Stimulated activated CD4-positive, alpha-beta T cell treated with anti-CD3 and anti-CD28 coated beads, Interleukin-2, amount 100 ng/mL, for 48 hours (primary cell): ENCODE results near the gene KLF6.

Experiments
- DNase-seq, 2 donors: peaks; one replicate each; pipeline ENCODE4 v3.0.0-alpha.2; 2020

KLF6 gene

DNA sequence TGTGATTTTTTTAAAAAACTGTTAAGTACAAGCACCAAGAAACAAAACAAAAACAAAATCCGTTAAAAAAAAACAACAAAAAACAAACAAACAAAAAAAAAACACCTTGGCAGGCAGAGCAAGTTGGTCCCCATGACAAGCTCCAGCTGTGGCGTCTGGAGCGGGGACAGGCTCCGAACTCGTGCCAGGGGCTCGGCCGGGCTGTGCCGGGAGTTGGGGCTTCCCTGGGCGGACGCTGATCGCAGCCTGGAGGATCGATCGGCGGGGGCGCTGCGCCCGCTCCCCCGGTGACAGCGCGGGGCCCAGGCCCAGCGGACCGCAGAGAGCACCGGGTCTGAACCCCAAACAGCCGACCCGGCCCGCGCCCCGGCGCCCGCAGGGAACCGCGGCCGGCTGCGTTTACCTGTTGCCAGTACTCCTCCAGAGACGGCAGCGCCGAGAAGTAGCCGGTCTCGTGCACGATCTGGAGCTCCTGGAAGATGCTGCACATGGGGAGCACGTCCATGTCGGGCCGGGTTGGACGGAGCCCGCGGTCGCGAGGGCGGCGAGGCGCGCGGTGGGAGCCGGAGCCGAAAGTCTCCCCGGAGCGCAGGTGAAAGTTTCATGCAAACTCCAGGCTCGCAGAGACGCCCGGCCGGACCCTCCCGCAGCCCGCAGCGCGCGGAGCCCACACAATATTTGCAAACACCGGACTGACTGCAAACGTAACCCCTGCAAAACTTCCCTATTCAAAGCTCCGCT is at the start of gene KLF6:
KLF6 (minus strand) TSS at position 700 of the 741 bp plus-strand sequence; CDS start at position 505, 195 bp downstream.
- DNase-seq = peak in 1 of 2 donors; percentile 52

DNA sequence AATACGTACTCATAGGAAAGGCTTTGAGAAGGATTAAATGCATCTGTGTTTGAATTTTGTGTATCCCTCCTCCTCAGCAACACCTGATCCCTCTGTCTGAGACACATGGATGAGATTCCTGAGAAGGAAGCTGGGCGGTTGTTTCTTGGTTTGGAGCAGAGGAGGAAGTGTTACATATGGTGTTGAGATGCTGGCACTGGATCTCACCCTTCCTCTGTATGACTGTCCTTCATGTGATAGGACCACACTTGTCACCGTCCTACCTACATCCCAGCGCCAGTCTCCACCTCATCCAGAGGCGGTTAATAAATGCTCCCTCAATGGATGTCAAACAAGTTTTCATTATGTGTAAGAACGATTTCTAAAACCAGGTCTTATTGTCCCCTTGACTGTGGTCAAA is 49.4 kb upstream of the KLF6 start:
- DNase-seq = no peak

DNA sequence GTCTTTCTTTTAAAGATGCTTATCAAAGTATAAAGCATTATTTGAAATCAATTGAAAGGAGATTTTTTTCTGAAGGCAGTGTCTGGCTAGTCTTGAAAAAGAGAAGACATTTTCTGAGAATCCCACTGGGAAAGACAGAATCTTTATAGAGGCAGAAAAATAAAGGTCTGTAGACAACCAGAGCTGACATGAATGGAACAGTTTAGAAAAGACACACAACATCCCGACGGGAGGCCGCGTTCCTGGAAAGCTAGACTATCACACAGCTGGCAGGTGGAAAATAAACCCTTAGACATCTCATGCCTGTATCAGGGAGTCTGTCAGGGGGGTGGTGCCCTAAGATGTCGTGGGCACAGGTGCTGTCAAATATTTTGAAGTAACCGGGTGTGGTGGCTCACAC is 48.0 kb upstream of the KLF6 start:
- DNase-seq = no peak

DNA sequence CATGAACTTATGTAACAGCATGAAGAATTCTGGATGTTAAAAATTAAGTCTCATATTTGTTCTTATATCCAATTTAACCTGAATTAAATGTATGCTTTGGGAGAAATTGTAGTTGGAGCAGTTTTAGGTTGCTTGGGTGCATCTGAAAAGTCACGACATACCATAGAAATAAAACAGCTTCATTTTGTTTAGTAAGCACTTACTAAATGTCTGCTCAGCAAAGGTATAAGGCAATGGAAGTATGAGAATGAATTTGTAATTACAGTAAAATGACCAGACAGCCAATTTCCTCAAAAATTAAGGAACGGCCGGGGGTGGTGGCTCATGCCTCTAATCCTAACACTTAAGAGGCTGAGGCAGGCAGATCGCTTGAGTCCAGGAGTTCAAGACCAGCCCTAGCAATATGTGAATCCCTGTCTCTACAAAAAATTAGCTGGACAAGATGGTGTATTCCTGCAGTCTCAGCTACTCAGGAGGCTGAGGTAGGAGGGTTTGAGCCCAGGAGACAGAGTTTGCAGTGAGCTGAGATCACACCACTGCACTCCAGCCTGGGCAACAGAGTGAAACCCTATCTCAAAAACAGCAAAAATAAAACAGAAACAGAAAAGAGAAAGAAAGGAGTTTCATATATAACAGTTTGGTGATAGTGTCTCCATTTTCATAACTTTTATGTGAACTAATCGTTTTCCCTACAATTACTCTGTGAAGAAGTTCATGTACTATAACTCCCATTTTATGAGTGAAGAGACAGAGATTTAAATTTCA is 47.2 kb upstream of the KLF6 start:
- DNase-seq = no peak

DNA sequence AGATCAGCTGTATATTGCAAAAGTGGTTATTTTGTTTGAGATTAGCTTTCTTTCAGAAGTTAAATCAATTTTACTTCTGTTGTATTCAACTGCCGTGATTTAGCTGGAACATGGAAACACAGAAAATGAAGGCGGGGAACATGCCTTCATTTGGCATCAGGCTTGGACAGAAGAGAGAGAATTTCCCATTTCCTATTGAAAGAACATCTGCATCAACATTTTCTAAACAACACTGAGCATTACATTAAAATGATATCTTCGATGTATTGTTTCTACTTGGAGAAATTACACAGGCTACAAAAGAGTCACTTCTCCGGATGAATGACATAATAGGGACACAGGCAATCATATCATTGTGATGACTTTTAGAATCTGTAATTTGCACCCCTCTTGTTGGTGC is 46.6 kb upstream of the KLF6 start:
- no peak for DNase-seq

DNA sequence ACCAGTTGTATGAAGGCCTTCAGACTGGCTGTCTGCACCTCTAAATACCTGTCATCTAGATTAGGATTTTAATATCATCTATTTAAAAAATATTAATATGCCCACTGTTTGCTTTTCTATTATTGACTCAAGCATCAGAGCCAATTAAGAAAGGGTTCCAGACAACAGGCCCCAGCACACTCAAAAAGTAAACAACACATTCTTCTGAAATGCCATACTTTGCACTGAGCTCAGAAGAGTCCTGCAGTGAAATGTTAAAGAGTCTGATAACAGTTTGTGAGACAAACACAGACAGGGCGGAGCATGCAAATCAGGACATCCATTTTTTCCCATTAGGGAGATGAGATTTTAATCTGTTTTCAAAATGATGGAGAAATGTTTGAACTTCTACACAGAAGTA is 45.9 kb upstream of the KLF6 start:
- no peak for DNase-seq

DNA sequence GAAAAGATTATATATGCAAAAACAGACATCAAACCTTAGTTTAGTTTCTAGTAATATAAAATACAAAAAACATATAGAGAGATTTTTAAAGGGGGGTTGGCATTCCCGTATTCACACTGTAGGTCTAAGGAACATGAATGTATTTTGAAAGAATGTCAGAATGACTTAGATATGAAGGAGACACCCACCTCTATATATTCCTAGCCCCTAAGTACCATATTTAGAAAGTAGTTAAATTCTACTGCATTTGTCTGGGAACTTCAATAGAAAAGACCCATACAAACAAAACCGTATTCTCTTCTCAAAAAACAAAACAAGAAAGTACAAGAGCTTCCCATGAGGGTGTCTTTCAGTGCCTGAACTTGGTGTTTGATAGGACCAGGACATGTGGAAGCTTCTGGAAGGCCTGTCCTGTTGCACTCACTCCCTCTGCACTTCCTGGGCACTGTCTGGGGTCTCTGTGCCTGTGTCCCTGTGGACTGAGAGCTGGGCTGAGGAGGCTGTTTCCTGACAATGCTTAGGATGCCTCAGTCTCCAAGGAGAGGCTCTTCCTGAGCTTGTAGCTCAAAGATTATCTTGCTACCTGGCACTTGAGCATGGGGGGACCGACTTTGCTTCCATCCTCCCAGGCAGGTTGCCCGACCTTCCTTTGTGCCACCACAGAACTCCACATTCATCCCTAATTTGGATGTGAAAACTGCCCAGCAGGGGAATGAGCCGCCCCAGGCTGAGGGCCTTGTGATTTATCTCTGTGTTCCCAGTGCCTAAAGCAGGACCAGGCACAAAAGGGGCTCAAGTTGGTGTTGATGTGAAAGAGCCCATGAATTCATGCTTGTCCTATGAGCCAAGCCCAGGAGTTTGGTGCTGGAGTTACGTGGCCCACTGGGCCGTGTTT is 44.4 kb upstream of the KLF6 start:
- DNase-seq = no peak

DNA sequence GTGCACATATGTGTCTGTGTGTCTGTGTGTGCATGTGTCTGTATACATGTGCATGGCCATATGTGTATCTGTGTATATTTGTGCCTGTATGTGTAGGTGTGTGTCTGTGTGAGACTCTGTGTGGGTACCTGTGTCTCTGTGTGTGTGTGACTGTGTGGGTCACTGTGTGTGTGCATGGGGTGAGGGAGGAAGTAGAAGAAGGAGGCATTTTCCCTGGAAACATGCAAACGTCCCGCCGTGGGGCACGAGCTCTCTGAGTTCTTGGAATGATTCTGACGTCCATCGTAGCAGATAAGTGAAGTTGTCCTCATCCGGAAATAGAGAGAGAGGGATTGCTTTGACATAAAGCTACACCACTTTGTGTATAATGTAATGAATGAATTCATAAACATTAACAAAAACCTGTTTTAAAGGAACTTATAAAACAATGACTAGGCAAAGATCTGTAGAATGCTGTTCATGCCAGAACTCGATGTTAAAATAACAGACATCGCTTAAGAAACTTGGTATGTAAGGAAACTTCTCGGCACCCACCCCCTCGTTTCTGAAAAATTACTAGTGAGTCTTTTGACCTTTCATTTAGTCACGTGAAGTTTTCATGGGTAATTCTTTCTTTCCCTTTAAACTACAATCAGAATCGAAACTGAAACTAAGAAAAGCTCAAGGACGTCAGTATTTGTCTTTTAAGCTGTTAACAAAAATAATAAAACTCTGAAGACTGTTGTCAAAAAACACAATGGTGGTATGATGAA is 43.6 kb upstream of the KLF6 start:
- DNase-seq = no peak

DNA sequence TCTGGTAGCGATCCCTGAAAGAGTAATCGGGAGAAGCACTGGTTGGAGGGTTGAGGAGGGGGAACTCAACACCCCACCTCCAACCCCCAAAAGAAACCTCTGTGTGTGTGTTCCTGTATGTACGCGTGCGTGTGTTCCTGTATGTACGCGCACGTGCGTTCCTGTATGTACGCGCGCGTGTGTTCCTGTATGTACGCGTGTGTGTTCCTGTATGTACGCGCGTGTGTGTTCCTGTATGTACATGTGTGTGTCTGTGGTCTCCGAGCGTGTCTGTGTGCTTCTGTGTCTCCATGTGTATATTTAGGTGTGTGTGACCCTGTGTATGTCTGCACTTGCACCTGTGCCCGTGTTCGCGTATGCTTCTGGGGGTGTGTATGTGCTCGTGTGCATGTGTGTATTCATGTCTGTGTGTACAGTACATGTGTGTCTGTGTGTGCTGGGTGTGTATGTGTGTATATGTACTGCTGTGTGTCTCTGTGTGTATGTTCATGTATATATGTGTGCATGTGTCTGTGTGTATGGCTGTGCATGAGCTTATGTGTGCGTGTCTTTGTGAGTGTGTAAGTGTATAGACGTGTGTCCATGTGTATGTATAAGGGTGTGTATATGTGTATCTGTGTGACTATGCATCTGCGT is 42.9 kb upstream of the KLF6 start:
- no peak for DNase-seq

DNA sequence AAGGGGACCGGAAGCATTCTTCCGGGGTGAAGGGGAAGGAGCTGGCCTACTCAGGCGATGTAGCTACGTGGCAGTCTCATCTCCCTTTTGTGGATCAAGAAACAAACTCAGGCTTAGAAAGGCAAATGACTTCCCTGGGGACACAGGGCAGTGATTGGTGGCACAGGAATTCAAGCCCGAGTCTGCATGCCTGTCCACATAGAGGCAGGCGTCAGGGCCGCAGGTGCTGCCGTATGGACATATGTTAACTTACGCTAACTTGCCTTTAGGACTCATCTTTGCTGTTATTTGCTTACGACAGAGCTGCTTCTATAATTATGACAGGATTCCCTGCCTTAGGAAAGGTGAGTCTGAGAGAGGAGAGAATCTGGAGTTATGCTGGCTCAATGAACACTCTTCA is 42.3 kb upstream of the KLF6 start:
- DNase-seq = no peak

DNA sequence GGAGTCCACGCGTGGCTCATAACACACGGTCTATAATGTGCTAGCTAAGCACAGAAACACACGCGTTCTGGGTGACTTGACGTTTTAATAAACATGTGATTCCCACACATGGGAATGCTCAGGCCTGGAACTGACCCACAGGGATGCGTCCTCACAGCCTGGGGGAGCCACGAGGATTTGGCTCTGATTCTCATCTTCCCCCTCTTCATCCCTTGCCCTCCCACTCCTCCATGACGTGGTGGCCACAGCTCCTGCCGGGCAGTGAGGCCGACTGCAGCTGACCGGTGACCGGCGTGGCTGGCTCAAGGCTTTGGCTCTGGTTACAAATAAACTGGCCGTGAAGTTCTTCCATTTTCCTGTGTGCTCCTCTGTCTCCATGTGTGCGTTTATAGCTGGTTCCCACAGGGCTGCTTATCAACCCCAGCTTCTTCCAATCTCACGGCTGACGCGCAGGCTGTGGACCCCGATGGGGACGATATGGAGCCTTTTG is 40.9 kb upstream of the KLF6 start:
- DNase-seq = no peak

DNA sequence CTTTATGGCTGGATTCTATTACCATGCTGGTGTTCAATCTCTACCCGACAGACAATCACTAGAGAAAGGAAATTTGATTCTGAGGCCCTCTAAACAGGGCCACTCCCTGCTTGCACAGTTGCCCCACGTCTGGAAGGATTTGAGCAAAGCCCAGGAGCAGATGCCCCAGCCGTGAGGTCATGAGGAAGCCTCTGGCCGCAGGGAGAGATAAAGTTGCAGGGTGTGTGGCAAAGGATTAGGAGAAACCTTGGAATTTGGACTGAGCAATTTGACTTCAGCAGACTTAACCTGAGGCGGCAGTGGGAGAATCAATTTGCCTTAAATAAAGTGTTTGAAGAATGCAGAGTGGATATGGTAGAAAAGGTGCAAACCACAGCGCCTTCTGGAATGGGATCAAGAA is 40.2 kb upstream of the KLF6 start:
- DNase-seq = no peak

DNA sequence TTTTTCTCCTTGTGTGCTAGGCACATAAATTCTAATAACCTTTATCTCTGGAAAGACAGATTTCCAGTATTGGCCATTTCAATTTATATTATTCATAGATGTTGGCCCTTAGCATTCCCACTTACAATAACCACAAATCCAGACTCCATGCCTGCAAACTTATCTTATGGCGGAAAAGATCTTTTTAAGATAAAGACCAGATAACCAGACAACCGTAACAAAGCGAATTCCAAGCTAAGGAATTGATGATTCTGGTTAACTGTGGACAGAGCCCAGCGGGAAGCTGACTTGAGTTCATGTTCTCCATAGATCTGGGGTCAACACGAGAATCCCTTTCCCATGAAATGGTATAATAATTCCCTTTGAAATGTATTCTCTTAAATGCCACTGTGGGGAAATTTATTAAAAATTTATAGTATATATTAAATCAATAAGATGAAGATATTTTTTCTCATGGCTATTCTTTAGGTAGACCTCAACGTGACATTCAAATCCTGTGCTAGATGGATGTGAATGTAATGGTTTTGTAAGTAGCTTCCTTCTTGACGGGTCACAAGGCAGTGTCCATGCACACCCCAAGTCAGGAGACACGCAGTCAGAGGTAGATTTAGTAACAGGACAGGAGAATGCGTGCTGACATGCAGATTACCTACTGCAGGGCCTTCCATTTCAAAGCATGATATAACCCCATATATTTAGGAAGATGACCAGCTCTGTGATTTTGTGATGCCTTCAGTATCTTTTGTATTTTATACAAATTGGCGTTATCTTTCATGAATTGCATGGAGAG is 37.7 kb upstream of the KLF6 start:
- no peak for DNase-seq

DNA sequence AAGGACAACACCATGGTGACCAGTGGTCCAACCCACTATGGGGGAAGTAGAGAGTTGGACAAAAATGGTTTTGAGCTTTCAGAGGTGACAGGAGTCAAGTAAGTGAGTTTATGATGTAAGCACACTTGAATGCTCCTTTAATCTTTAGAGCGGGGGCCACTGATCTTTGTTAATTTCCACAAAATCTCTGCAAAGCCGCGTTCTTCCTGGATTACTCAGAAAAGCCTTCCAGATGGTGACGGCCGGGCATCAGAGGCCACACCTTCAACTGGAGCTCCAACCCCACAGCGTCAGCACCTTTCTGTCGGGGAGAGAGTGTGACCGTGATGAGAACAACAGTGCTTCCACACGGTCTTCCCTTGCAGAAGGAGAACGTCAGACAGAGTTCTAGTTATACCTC is 35.2 kb upstream of the KLF6 start:
- no peak for DNase-seq

DNA sequence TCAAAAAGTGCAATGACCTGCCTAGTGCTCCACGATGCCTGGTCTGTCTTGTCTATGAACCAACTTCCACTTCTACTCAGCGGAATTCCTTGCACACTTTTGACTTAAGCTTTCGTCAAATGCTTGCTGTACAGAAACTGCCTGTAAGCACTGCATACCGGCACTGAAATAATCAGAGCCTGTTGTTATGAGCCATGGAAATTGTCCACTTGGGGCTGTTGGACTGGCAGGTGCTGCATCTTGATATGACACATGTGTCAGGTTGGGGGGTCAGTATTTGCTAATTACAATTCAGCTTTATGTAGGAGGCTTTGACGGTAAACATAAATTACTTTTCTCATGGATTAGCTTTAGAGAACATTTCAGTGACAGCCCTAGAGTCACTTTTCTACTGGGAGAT is 32.0 kb upstream of the KLF6 start:
- no peak for DNase-seq

DNA sequence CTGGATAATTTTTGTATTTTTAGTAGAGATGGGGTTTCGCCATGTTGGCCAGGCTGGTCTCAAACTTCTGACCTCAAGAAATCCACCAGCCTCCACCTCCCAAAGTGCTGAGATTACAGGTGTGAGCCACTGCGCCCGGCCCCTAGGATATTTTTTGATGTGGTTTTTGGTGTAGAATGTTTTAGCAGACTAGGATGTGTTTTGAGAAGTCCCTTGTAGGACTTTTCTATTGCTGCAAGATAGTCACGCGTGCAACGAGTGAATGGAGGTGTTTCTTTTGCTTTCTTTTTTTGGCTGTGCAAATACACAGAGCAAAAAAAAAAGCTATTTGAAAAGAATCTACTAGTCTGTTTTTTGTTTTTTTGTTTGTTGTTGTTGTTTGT is 29.8 kb upstream of the KLF6 start:
- no peak for DNase-seq

DNA sequence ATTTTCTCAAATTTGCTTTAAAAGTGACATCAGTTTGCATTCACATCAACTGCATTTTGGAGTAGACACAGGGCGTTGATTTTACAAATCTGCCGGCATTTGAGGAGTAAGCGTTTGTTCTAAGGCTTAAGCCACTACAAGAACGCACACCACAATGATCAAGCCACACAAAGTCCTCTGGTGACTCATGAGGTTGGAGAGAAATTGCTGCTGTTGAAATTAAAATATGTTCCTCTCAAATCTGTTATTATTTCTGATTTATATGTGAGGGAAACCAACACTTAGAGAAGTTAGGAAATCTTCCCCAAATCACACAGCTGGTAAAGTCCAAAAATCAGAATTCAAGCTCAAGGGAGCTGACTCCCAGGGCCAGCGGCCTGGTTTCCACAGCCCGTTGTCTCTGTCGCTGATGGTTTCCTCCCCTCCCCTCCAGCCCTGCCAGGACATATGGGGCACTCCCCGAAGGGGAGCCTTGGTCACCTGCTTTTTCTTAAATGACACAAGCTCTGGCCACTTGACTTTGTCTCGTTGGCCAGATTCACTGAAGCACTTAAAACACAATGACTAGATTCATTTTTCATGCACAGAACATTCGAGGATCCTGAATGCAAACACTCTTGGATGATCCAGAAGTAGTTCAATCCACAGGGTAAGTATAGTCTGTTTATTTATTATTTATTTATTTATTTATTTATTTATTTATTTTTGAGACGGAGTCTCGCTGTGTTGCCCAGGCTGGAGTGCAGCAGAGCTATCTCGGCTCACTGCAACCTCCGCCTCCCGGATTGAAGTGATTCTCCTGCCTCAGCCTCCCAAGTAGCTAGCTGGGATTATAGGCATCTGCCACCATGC is 29.2 kb upstream of the KLF6 start:
- DNase-seq = no peak

DNA sequence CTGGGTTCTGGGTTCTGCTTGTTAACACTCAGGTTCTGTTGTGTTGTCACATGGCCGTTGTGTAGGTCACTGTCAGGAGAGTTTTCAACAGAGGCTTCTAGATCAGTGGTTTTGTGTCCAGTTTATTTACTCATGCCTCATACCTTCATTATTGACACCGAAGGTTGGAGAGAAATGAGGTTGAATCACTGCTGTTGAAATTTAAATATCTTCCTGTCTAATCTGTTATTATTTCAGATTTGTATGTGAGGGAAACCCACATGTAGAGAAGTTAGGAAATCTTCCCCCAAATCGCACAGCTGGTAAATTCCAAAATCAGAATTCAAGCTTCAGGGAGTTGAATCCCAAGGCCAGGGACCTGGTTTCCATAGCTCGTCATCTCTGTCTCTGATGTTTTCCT is 28.3 kb upstream of the KLF6 start:
- DNase-seq = no peak

DNA sequence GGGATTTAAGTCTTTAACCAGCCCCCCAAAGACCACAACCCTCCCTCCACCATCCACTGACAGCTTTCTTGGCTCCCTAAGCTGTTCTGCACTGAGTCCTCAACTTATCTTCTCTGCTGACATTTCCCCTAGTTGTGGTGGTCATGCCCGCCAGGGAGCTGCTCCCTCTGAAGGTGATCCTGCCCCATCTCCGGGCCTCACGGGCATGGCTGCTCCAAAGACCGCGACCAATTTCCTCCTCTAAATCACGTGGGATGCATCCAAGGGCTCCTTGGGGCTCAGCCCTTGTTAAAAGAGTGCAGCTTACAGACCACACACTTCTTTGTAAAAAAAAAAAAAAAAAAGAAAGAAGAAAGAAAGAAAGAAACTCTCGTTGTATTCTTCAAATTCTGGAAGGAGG is 27.1 kb upstream of the KLF6 start:
- no peak for DNase-seq

DNA sequence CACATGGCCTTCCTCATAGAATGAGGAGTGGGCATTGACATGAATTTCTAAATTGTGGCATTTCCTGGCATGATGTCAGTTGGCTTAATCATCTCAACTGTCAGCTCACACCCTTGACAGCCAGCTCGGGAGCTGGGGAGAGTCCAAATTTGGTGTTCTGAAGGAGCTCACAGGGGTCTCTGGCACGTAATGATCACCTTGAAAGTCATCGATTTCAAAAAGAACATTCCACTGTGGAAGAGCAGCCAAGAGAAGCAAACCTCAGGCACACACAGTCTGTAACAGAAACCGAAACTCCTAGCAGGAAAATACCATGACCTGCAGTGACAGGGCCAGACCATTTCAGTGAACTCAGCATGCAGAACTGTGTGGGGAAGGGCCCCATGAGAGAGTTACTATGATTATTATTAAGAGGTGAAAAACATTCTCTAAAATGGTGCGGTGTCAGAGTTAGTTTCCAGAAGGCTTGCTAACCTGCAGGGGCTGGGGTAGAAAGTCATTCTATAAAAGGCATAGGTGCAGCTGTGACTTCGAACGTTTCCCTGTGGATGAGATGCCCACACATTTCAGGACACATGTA is 26.4 kb upstream of the KLF6 start:
- DNase-seq = peak in 1 of 2 donors; percentile 42
